SKM-1 treated with dmso at 0.1 percent for 144 hours (cell line): ENCODE measurements around the gene ACSBG1.
"Not testable (repeated sequence)": the region's sequence is repeated elsewhere in the genome, so short reads cannot be mapped to it uniquely, and the experiment has no call there.

Experiments used
- DNase-seq: peaks from one replicate; lab custom pipeline; 2025; ENCODE audit not compliant: unreplicated experiment; lab: John Stamatoyannopoulos, UW

ACSBG1 gene

DNA sequence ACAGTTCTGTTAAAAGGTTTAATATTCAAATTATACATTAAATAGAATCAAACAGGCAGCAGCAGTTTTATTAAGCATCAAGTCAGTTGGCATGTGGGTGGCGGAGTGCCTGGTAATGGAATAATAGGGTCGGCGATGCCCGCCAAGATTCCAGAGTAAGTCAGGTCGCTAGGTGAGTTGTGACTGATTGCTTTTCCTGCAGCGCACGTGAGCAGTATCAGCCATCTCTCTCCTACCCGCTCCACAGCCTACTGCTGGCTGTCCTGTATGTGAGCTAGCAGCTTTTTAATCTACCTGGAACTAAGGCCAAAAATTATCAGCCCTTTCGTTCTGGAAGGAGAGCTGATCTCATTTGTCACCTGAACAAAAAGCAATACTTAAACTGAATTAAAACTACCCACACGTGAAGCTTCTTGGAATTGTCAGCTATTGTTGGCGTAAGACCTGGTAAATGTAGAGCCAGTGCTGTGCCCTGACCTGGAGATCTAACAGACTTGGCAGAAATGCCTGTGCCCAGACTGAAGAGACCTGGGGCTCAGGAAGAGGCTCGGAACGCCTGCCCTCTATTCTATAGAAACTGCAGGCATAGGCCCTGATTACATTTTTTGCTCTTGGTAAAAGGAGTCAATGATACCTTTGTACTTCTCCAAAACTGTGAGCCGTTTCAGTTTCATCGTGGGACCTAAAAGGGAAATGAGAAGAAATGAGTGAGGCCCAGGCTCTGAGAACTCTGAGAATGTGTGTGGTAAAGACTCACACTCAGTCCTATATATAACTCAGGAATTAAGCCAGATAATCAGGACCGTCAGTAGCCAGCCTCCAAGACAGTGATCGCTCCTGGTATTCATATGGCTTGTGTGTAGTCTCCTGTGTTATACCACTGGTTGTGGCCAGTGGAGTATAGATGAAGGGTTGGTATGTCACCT is 63.3 kb downstream of the ACSBG1 start:
- peak; percentile 40 for DNase-seq

DNA sequence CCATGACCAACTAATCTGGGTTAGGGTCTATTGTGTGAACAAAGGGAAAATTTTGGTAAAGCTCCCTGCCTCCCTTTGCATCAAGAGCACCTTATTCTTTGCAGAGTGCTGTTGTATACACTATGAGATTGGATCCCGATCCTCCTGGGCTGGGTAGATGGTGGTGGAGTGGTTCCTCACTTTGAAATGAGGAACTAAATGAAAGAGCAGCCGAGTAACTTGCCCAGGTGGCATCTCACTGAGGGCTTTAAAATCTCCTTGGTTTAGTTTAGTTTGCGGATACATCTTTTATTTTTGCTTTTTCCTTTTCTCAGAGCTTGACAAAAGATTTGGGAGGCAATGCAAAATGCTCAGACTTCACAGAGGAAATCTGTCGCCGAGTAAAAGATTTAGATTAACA is 65.8 kb downstream of the ACSBG1 start:
- no peak for DNase-seq

DNA sequence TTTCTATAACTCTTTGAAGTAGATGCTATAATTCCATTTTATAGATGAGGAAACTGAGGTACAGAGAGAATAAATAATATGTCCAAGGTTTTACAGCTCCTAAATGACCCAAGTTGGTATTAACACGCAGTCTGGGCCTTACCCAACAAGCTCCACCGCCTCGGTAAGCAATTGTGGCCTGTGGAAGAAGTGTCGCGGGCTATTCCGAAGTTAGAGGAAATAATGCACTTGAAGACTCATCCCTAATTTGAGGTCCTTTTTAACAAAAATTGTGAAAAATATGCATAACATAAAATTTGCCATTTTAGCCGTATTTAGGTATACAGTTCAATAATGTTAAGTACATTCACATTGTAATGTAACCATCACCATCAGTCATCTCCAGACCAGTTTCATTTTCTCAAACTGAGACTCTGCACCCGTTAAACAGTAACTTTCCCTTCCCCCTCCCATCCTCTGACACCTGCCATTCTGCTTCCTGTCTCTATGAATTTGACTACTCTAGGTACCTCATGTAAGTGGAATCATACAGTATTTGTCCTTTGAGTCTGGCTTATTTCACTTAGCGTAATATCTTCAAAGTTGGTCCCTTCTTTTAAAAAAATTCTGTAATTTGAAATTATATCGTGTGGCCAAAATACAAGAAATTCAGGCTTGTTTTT is 67.0 kb downstream of the ACSBG1 start:
- DNase-seq: no peak

DNA sequence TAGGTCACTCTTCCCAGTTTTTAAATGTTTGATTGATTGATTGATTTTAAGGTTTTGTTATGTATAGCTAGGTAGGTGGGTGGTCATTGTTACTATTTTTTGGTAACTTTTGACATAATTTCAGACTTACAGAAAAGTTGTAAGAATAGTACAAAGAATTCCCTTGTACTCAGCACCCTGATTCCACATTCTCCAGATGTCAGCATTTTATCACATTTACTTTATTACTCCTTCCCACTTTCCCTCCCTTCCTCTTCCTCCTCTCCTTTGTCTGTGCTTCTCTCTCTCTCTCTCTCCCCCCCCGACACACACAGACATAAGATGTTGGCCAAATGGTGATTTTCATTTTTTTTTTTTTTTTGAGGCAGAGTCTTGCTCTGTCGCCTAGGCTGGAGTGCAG is 70.4 kb downstream of the ACSBG1 start:
- DNase-seq: no peak

DNA sequence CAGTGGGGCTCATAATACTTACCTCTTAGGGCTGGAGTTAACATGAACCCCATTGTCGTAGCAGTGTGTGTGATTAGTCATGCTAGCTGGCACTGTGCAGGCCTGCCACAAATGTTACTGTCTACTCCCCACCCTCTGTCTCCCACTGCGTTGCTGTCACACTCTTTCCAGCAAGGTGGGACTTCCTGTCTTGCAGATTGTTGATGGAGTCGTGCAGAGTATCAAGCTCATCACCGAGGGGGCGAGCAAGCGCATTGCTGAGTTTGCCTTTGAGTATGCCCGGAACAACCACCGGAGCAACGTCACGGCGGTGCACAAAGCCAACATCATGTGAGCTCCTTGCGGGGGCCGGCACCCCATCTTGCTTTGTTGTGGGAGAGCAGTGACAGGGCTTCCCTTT is 72.3 kb downstream of the ACSBG1 start:
- no peak for DNase-seq

DNA sequence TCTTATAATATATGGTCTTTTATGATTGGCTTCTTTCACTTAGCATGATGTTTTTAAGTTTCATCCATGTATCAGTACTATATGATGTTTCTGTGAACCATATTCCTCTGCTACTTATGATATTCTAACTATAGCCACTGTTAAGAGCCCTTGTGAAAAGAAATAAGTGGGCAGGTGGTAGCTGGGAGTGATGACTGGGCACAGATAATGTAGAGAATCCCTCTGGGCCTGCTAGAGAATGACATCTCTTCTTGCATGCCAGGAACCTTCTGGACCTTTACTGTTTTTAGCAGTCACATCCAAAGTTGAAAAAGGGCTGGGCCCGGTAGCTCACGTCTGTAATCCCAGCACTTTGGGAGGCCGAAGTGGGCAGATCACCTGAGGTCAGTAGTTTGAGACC is 75.0 kb downstream of the ACSBG1 start:
- no peak for DNase-seq

DNA sequence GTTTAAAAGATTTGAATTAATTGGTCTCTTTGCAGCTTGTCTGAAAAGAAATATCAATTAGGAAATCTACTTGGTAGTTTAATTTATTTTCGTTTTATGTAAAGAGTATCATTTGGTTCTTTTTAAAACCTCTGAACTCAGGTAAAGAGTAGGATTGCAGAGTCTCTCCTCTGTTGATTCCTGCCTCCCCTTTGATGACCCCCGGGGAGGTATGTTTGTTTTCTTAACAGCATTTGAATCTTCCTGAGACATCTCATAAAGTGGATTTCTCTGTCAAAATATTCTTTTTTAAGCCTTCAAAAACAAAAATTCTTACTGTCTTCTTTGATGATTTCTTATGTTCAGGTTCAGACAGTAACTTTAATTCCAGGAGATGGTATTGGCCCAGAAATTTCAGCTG is 77.2 kb downstream of the ACSBG1 start:
- no peak for DNase-seq

DNA sequence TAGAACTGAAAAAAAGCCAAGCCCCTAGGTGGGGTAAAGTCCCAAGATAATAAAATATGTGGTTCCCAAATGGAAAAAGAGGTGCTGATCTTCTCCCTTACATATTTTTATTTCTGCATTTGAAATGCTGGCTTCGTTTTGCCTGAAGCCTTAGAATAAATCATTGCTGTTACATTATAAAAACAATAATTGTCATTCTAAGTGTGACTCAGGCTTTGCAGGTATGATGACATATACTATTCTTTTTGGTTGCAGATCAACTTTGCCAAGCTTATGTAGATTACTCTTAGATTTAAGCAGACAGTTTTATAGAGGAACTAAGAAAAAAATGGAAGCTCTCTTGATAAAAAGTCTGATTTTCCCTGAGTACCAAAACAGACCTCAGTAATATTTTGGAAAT is 77.7 kb downstream of the ACSBG1 start:
- DNase-seq: no peak

DNA sequence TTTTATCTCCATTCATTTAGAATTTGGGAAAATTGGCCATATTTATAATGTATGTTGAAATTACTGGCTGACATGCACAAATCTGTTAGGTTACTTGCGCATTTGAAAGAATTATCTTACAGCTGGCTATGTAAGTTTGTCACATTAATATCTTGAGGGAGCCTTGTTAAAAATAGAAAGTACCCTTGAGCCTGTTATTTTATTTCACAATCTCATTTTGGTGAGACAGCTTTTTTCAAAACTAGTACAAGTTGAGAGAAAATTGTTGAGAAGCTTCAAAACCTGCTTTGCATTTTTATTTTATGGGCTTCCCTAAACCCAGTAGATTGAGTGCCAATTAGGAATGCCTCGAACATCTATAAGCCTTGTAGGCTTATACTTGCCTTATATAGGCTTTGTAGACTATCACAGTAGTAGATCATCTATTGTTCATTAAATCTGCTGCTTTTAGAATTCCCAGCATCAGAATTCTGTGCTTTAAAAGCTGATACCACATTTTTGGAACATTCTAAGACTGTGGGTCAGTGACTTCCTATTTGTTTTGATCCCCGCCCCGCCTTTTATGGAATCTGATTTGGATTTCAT is 78.9 kb downstream of the ACSBG1 start:
- no peak for DNase-seq

DNA sequence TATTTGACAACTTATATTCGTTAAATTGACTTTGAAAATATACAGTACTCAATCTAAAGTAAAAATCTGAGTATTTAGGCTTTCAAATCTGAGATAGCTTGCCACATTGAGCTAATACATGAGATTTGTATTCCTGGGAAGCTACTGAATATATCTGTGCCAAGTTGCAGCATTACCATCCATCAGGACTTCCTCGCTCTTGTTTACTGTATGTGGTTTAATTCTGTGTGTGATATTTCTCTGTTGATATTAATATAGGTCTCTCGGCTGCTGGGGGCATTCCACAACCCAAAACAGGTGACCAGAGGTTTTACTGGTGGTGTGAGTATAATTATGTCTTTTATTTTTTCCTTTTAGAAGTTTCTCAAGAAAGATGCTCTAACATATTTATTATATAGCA is 79.4 kb downstream of the ACSBG1 start:
- no peak for DNase-seq

DNA sequence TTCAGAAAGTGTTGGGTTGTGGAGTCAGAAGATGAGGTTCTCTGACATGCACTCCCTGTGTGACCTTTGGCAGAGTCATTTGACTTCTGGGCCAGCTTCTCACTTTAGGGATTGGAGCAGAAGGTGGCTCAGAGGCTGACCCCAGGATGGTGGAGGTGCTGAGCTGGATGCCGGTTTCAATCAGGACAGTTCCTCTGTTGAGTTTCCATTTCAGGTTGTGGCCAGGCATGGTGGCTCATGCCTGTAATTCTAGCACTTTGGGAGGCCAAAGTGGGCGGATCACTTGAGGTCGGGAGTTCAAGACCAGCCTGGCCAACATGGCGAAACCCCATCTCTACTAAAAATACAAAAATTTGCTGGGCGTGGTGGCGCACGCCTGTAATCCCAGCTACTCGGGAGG is 83.3 kb downstream of the ACSBG1 start:
- not testable (repeated sequence) for DNase-seq

DNA sequence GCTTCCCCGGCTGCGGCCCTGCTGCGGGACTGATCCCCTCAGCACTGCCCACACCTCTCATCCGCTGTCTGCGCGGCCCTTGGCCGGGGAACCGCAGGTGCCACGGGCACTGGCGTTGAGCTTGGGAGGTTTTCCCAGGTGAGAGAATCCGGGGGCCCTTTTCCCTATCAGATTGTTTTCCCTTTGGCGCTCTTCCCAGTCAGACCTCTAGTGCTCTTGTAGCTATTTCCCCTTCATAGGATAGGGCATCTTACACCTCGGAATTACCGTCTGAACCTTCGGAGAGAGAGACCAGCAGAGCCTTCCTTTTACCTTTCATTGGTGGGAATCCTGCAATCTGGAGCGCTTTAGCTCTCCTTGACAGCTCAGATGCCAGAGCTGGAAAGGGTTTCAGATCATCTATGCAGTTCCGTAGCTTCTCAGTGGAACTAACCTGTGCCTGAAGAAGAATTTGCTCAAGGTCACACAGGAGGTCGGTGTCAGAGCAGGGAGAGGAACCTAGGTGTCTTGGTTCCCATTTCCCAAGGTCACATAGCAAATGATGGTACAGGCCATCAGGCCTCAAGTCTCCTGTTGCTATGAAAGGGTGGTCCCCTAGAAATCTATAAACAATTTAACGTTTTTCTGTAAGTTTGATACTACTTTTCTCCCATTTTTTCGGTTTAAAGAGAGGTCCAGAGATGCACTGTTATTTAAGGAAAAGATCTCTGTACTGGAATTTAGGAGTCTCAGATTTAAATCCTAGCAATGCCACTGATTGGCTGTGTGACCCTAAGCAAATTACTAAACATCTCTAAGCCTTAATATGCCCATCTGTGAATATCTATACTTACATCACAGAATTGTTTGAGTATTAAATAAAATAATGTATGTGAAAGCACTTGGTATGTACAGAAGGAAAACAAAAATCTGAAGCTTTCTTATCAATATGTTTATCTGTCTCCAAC is 84.3 kb downstream of the ACSBG1 start:
- no peak for DNase-seq

DNA sequence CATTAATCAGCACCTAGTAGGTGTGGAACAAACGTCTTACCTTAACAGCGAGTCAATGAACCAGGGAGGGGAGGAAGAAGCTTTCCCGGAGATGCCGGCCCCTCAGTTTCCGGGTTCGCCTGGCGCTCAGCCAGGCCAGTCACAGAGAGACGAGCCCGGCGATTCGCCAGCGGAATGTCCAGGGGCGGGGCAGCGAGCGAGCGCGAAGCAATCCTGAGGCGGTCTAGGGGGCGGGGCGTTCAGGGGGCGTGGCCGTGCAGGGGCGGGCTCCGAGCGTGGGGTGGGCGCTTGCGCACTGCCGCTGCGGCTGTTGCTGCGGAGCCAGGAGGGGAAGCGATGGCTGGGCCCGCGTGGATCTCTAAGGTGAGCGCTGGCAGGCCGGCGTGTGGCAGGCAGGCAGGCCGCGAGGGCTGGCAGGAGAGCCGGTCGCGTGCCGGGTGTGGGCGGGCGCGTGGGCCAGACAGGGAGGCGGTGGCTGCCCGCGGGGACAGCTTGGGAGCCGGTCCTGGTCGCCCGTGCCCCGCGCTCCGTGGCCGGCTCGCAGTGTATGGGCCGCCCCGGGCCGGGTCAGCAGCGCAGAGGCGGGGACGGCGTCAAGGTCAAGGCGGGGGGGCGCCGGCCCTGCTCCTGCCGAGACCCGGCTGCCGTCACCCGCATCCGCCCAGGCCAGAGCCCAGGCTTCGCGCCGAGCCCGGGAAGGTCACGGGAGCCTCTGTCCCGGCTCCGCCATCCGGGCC is 85.1 kb downstream of the ACSBG1 start, which contains the start of gene IDH3A:
TSS of gene IDH3A (plus strand) at position 295 of the 737 bp plus-strand sequence. CDS start at position 337, 42 bp downstream.
- peak; percentile 92 for DNase-seq

DNA sequence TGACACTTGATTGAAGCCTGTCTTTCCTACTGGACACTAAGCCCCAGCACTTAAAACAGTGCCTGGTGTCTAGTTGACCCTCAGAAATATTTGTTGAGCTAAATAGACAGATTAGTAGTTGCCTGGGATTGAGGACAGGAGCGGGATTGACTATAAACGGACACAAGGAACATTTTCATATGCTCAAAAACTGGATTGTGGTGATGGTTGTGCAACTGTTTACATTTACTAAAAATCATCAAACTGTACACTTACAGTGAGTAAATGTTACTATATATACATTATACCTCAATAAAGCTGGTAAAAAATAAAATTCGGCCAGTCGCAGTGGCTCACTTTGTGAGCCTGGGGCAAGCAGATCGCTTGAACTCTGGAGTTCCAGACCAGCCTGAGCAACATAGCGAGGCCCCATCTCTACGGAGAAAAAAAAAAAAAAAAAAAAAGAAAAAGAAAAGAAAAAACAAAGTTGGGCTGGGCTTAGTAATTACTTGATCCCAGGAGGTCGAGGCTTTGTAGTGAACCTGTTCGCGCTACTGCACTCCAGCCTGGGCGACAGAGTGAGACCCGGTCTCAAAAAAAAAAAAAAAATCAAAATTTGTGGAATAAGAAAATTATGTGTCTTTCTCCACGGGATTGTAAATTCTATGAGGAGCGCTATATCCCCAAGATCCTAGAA is 85.8 kb downstream of the ACSBG1 start:
- no peak for DNase-seq

DNA sequence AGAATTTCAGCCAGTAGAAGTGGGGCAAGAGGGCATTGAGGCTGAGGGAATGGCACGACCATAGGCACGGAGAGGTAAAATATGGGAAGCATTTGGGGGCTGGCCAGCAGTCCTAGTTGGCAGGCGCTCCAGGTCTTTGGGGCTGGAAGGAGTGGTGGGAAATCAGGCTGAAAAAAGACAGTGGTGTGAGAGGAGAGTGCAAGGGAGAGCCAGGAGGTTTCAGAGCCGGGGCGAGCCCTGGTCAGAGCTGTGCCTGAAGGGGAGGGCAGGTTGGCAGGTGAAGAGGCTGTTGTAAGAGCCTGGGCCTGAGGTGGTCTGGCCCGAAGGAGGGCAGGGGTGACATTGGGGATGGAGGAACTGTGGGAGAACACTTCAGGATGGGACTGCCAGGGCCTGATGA is 86.8 kb downstream of the ACSBG1 start:
- DNase-seq: no peak

DNA sequence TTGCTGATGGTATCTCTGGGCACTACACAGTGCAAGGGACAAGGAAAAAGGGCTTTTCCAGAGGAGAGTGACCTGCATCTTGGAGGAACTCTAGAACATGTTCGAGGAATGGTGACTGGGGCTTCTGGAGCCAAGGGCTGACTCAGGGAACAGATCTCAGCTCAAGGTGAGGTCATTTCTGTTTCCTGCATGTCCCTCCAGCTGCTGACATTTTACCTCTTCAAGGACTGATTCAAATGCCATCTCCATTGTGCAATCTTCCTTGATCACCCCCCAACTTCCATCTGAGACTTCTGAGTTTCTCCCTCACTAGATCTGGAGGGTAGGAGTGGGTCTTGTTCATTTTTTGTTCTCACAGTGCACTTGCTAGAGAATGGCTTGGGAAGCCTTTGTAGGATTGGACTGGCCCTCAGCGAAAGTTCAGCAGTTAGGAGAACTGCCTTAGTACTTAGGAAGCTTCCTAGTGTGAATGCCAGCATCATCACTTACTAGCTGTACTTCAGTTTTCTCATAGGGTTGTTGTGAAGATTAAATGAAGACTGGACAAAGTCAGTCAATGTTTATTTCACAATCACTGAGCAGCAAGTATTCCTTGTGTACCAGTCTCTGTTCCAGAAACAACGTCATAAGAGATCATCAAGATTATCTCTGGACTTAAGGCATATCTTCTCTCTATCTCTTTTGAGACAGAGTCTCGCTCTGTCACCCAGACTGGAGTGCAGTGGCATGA is 87.8 kb downstream of the ACSBG1 start:
- DNase-seq: no peak

DNA sequence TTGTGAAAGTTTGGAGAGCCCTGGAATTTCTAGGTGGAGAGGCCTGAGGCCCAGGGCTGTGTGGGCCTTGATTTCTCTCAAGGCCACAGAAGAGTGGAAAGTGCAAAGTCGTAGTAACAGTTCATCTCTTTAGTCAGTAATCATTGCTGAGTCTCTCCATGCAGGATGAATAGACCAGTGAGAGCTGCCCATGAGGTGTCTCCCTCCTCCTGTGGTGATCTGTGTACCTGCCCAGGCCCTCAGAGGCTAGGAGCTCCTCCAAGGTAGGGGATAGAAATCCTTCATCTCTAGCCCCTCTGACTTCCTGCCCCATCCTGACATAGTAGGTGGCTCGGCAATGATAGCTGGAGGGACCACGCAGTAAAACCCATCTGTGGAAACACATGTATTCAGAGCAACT is 92.0 kb downstream of the ACSBG1 start:
- no peak for DNase-seq

DNA sequence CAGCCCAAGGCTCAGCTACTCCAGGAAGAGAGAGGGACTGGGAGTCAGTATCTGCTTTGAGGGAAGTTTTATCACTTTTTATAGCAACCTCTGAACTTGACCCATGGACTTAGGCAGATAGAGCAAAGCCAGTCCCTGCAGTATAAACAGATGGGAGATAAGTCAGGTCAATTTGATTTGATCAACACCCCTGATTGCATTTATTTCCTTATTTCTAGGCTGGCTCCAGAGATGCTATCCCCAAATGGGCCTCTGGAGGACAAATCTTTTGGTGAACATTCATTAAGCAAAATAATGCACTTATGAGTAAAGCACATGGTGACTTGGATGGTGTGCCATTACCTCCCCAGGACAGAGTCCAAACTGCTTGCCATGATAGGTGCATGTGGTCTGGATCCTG is 94.1 kb downstream of the ACSBG1 start:
- no peak for DNase-seq

DNA sequence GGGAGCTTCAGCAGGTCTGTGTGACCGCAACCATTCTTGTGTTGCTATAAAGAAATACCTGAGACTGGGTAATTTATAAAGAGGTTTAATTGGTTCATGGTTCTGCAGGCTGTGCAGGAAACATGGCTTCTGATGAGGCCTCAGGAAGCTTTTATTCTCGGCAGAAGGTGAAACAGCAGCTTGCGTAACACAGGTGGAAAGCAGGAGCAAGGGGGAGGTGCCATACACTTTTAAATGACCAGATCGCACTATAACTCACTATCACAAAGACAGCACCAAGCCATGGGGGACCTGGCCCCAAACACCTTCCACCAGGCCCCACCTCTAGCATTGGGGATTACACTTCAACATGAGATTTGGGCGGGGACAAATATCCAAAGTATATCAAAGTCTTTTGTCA is 94.8 kb downstream of the ACSBG1 start:
- no peak for DNase-seq
